Activated CD4-positive, alpha-beta T cell treated with anti-CD3 and anti-CD28 coated beads for 4 hours (primary cell): ENCODE measurements around the gene GLIPR1L2.
"Not testable (repeated sequence)": the region's sequence is repeated elsewhere in the genome, so short reads cannot be mapped to it uniquely, and the experiment has no call there.

Source experiments
- DNase-seq, 2 donors: peaks; one replicate each; pipeline ENCODE4 v3.0.0-alpha.2; 2020

The GLIPR1L2 gene

DNA sequence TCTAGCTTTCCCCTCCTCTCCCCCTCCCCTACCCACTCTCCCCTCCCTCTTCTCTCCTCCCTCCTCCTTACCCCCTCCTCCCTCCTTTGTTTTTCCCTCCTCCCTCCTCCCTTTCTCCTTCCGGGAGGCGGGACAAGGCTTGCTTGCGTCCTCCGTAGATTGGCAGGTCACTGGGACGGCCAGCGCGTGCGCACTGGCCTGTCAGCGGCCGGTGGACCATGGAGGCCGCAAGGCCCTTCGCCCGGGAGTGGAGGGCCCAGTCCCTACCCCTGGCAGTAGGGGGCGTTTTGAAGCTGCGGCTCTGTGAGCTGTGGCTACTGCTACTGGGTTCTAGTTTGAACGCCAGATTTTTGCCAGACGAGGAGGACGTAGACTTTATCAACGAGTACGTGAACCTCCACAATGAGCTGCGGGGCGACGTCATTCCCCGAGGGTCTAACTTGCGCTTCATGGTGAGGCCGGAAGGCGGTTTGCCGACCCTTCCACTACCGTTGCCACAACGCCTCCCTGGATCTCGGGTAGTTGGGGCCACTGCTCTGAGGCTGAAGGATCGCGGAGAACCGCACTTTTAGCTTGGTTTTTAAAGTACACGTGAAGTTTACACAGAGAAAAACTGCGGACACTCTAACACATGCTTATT, at the start of gene GLIPR1L2:
TSS of gene GLIPR1L2 (plus strand) at position 191 of the 640 bp plus-strand sequence. CDS start at position 219, 28 bp downstream.
- peak; percentile 83 to 84 for DNase-seq

DNA sequence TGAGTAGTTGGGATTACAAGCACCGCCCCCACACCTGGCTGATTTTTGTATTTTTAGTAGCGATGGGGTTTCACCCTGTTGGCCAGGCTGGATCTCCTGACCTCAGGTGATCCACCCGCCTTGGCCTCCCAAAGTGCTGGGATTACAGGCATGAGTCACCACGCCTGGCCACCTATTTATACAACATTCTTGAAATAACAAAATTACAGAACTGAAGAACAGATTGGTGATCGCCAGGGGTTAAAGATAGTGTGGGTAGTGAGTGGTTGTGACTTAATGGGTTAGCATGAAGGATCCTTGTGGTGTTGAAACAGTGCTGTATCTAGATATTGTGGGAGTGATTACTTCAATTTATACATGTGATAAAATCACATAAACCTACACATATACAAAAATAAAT, 49.0 kb upstream of the GLIPR1L2 start:
- no peak for DNase-seq

DNA sequence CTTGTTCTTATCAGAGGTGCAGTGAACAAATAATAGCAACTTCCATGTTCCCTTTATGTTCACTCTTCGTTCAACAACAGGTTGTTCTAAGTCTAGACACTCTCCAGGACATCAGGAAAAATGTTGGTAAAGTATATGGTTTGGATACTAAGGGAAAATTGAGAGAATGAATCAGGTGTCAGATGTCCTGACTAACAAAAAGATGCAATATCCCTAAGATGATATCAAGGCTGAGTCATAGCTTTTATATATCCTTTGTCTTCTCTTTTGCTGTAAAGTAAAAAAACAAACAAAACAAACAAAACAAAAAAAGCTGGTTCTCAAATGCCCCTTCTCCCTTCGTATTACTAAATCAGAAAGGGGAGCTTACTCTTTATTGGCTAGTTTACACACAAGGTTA, 45.4 kb upstream of the GLIPR1L2 start:
- no peak for DNase-seq

DNA sequence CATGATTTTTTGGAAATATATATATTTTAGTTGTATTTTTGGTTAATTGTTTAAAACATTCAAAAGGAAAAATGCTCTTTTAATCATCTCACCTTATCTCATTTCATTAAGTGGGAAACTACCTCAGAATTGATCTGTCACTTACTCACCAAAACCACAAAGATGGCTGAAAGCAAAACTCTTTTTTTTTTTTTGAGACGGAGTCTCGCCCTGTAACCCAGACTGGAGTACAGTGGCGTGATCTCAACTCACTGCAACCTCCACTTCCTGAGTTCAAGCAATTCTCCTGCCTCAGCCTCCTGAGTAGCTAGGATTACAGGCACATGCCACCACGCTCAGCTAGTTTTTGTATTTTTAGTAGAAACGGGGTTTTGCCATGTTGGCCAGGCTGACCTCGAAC, 44.7 kb upstream of the GLIPR1L2 start:
- DNase-seq, result not testable (repeated sequence)

DNA sequence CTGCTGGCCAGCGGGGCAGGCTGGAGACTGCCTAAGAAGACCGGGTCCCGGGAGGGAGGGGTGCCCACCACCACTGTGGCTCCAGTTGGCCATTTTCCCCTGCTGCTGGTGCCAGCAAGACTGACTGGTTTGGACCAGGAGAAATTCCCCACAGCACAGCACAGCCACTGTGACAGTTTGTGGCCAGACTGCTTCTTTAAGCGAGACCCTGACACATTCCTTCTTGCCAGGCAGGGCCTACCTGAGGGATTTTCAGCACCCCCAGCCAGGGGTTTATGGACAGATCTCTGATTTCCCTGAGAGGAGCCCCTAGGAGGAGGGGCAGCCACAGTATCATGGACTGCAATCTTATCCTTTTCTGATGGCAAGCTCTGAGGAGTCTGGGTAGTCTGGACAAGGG, 40.9 kb upstream of the GLIPR1L2 start:
- no peak for DNase-seq

DNA sequence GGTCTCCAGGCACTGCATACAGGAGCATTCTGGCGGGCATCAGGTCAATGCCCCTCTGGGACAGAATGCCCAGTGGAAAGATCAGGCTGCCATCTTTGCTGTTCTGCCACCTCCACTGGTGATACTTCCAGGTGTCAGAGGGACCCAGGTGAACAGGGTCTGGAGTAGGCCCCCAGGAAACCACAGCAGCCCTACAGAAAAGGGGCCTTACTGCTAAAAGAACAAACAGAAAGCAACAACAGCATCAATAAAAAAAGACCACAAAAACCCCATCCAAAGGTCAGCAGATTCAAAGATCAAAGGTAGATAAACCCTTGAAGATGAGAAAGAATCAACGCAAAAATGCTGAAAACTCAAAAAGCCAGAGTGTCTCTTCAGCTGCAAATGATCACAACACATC, 40.5 kb upstream of the GLIPR1L2 start:
- DNase-seq, result no peak

DNA sequence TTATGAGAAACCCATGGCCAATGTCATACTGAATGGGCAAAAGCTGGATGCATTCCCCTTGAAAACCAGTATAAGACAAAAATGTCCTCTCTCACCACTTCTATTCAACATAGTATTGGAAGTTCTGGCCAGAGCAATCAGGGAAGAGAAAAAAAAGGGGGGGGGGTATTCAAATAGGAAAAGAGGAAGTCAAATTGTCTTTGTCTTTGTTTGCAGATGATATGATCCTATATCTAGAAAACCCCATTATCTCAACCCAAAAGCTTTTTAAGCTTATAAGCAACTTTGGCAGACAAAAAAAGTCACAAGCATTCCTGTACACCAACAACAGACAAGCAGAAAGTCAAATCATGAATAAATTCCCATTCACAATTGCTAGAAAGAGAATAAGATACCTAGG, 36.9 kb upstream of the GLIPR1L2 start:
- no peak for DNase-seq

DNA sequence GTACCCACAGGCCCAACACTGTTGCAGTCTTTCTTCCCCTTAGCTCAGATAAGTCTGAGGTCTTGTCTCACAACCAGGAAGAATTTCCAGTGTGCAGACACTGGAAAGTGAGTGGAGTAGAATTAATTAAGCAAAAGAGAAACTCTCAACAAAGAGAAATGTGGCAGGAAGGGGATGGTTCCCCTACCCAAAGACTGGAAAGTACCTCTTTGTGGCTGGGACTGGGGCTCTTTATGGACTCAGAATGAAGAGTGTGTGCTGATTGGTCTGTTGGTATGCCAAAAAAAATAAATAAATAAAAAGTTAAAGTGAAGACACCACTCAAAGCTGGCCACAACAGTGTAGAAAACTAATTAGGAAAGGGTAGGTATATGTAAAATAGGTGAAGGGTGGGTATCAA, 30.0 kb upstream of the GLIPR1L2 start:
- DNase-seq, result no peak

DNA sequence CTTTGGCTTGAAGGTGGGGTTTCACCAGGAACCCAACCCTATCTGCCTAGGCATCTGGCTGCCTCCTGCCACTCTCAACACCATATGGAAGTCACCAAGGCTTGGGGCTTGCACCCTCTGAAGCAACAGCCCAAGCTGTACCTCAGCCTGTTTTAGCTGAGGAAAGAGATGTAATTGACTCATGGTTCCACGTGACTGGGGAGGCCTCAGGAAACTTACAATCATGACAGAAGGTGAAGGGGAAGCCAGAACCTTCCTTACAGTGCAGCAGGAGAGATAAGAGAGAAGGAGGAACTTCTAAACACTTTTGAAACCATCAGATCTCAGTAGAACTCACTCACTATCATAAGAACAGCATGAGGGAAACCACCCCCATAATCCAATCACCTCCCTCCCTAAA, 29.5 kb upstream of the GLIPR1L2 start:
- no peak for DNase-seq

DNA sequence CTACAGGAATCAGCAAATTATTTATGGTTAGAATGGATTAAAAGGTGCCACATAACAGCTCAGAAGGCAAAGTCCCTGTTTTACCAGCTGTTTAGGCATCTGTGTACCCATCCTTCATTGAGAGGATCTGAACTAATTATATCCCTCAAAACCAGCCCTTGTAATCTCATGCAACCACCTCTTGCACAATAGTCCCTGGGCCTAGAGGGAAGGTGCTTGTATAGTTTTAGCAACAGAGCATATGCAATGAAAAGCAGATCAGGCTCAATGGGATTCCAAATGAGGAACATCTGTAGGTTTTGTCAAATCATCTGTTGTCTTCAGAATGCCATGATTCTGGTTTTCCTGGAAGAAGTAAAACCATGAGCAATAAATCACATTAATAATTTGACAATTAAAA, 26.0 kb upstream of the GLIPR1L2 start:
- no peak for DNase-seq

DNA sequence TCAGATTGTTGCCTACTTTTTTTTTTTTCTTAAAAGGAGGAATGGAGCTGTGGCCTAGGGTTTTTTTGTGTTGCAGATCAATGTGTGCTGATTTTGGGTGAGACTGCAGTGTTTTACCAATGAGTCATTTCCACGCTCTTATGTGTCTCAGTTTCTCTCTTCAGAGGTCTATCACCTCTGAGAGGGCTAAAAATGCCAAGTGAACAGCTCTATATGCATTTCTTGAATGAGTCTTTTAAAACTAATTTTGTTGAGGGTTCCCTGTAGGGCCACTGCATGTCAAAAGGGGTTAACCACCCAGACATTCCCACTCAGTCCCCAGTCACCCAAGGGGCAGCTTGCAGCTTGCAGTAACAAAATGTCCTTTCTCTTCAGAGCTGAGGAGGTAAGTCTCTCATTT, 24.3 kb upstream of the GLIPR1L2 start:
- no peak for DNase-seq

DNA sequence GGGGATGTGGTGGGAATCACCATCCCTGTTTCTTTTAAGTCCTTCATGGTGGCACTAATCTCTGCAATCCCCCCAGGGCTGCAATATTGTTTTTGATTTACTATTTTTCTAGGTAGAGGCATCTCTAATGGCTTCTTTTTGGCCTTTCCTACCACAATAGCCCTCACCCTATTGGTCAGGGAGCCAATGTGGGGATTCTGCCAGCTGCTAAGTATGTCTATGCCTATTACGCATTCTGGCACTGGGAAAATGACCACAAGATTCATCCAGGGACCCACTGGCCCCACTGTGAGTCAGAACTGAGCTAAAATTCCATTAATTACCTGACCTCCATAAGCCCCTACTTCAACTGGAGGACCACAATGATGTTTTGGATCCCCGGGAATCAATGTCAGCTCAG, 15.9 kb upstream of the GLIPR1L2 start:
- no peak for DNase-seq

DNA sequence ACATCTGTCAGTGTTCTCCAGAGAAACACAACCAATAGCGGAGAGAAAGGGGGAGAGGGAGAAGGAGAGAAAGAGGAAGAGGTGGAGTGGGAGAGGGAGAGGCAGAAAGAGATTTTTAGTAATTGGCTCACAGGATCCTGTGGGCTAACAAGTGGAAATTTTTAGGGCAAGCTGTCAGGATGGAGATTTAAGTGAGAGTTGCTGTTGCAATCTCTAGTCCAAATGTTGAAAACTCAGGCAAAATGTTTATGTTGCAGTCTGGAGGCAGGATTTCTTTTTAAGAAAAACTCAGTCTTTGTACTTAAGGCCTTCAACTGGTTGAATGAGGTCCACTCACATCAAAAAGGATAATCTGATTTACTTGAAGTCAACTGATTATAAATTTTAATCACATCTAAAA, 12.5 kb upstream of the GLIPR1L2 start:
- no peak for DNase-seq

DNA sequence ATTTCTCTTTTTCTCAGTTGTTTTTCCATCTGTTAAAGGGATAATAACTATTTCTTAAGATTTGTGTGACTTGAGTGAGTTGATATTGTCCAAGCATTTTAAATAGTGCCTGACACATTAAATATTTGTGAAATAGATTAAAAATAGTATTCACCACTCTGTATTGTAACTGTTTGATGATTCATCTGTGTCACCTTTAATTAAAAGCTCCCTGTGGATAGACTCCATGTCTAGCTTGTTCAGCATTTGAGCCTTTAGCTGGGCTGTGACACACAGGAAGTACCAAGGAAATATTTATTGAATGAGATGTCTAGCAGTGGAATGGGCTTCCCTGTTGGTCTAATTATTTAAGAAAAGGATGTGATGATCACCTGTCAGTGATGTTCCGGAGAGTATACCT, 1.8 kb upstream of the GLIPR1L2 start:
- DNase-seq, result no peak

DNA sequence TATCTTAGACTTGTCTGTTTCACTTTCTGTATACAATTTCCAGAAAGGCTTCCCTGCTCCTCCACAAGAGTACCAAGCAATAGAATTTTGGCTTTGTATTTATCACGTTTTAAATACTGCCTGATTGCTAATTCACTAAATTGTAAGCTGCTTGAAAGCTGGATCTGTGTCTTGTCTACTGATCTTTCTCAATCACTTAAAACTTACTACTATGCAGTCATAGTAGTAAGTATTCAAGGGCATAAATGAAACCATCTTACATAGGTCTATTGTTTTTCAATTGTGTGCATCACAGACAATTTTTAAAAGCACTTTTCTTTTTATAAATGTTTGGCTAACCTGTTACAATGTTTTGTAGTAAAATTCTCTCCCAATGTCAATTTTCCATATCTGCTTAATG, 1.2 kb upstream of the GLIPR1L2 start:
- no peak for DNase-seq

DNA sequence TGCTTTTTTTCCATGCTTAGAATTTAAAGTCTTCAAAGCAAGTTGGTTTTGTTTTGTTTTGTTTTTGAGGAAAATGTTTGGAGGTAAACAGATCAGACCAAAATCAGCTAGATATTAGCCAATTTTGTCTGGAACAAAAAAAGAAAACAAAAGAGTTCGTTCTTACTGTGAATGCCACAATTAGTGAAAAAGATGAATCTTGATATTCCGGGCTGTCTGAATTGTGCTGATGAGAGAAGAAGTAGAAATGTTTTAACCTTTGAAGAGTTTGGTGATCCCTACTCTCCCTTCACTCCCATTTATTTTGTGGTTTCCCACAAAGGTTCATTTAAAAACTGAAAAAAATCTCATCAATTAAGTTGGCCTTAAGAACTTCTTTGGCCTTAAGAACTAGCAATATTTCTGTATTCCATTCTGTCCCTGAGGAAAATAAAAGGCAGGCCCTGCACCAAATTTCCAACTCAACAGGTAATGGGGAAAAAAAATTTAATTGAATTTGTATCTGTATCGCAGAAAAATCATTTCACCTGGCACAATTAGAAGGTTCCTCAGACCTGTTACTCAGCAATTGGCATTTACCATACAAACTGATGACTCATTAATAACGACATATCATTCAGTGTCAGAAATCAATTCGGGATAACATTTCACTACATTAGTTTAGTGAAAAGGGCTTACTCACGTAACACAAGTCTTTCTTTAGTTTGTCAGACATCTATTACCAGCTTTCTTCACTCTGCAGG, 562 bp upstream of the GLIPR1L2 start:
- no peak for DNase-seq

DNA sequence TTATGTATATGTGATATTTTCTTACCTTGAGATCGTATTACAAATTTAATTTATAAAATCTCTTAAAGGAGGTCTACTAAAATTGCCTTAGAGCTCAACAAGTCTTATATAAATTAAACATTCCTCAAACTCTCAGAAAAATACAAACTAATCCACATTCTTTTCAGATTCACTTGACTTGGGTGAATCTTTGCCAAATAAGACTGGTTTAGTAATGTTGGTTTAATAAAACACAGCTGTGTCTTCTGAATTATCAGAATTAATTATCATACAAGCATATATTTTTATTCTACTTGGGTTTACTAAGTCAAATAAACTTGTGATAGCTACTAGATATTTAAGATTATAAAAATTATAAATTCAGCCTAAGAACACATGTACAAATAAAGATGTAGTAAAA, 13.3 kb downstream of the GLIPR1L2 start:
- no peak for DNase-seq

DNA sequence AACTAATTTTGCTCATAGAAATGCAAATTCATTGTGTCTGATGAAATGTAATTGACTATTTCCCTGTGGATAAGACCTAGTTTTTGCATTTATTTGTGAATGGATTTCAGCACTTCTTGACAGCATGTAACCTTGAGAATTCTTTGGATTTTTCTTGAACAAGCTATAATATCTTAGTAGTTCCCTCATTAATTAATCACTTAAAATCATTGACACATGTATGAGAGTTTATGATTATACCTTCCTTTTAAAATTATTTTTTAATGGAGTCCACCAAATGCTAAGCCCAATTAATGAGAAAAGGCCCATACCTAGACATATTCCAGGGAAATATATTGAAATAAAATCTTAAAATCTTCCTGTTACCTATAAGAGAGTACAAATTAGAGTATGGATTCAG, 16.8 kb downstream of the GLIPR1L2 start:
- DNase-seq, result no peak

DNA sequence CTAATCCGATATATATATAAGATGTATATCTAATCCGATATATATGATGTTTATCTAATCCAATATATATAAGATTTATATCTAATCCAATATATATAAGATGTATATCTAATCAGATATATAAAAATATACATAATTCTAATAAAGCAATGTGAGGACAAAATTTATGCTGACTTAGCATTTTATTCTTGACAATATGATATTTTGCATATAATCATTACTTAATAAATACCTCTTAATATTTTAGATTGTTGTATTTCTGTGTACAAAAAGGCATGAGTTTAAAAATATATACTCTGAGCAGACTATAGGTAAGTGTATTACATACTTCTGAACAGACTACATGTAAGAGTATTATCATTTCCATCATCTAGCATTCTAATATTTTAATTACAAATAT, 18.9 kb downstream of the GLIPR1L2 start:
- no peak for DNase-seq

DNA sequence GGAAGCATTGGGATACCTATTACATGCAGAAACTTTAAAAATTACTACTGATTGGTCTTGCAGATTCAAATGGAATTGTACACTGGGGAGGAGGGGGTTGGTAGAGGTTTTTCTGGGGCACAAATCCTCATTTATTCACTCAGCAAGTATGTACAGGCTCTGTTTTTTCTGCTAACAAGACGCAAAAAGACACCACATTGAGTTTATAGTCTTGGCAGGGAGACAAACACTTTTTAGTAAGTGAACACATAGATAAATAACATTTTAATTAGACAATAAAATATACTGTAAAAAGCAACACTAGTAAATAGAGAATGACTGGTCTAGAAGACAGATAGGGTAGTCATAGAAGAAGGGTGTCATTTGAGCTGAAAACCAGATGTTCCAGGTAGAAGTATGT, 23.8 kb downstream of the GLIPR1L2 start:
- no peak for DNase-seq

DNA sequence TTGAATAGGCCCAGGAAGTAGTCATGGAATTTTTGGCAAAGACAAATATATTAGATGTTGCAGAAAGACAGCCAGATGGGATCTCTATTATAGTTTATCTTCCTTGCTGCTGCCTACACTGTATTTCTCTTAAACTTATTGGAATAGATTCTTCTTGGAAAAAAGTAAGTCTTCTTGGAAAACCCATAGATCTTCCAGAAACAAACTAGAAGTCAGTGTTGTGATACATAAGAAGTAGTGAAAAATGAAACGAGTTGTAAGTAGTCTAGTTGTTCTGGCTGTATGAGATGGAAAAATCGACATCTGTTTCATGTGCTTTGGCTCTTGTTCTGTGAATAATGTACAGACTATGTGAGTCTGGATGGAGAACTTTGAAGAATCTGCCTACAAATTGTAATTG, 29.0 kb downstream of the GLIPR1L2 start:
- no peak for DNase-seq

DNA sequence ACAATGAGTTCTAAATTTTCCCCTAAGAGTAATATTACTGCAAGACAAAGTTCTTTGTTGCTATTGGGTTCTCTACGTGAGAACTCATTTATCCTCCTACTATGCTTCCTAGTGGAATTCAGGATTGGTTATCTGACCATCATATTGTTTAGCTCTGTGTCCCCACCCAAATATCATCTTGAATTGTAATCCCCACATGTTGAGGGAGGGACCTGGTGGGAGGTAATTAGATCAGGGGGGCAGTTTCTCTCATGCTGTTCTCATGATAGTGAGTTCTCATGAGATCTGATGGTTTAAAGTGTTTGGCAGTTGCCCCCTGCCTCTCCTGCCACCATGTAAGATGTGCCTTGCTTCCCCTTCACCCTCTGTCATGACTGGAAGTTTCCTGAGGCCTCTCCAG, 36.6 kb downstream of the GLIPR1L2 start:
- DNase-seq, result no peak

DNA sequence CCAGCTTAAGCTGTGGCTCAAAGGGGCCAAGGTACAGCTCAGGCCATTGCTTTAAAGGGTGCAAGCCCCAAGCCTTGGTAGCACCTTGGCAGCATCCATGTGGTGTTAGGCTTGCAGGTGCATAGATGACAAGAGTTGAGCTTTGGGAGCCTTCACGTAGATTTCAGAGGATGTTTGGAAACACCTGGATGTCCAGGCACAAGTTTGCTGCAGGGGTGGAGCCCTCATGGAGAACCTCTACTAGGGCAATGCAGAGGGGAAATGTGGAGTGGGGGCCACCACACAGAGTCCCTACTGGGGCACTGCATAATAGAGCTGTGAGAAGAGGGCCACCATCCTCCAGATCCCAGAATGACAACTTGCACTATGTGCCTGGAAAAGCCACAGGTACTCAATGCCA, 37.9 kb downstream of the GLIPR1L2 start:
- DNase-seq, result no peak

DNA sequence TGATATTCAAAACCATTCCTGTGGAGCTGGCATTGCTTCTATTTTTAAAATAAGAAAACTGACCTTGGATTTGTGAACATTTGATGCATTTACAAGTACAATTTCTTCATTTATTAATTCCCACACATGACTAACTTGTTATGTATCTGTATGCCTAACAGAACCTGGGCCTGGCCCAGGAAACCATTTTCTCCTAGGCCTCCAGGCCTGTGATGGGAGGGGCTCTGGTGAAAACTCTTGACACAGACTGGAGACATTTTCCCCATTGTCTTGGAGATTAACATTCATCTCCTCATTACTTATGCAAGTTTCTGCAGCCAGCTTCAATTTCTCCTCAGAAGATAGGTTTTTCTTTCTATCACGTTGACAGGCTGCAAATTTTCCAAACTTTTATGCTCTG, 42.0 kb downstream of the GLIPR1L2 start:
- DNase-seq, result no peak

DNA sequence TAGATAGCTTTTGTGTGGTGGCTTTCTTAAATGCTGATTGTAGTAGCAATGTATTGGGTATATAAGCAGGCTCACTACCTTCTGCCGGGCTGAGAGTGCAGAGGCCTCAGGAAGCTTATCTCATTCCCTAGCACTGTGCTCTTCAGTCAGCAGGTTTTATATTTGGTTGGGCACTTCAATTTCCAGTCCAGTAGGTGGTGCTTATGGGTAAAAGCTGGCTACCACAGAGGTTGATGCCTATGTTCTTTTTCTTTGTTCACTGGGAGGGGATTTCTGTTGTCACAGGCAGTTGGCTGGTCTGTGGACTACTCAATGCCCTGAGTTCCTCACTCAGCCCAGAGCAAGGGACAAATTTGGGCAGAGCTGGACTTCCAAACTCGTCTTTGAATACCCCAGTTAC, 46.7 kb downstream of the GLIPR1L2 start:
- peak in 1 of 2 donors; percentile 12 for DNase-seq
